HEK293 (cell line): ENCODE measurements around the gene DHPS.

Experiments
- CTCF ChIA-PET: fragments of 350-600 bp; formaldehyde crosslinking; extraction: SDS; loops from one replicate; lab custom pipeline; 2021; ENCODE audit warnings: antibody characterized with exemption; lab: Yijun Ruan, JAX
- POLR2A ChIA-PET: fragments of 300-600 bp; formaldehyde crosslinking; extraction: SDS; loops from one replicate; lab custom pipeline; 2020; ENCODE audit warnings: antibody characterized with exemption, inconsistent platforms; lab: Yijun Ruan, JAX
- H3K27ac ChIP-seq: fragments of 200-500 bp; sonication (Bioruptor generic); 2 replicates; pipeline ENCODE4 v1.5.1; 2014; ENCODE audit warnings: low read depth, low read length, control low read depth, inconsistent platforms; ENCODE audit errors: extremely low read depth
- H3K36me3 ChIP-seq, 2 experiments: fragments of 200-500 bp in 1 of 2; sonication (Bioruptor generic) in 1 of 2; 1 replicate in 1 of 2; 2 replicates in 1 of 2; pipeline ENCODE4 v1.5.1; 2014 to 2017; ENCODE audit warnings: inconsistent platforms in 2 of 2, low read length in 2 of 2; ENCODE audit not compliant: control insufficient read depth in 2 of 2, insufficient read depth in 1 of 2
- H3K4me1 ChIP-seq: fragments of 200-500 bp; sonication (Bioruptor generic); 2 replicates; pipeline ENCODE4 v1.5.1; 2014; ENCODE audit warnings: mild to moderate bottlenecking, low read length, inconsistent platforms; ENCODE audit not compliant: control insufficient read depth, insufficient read depth
- H3K4me3 ChIP-seq: 2 replicates; pipeline ENCODE4 v1.5.1; 2011; ENCODE audit warnings: low read depth, mild to moderate bottlenecking, control low read depth, low read length, moderate library complexity
- H3K9me3 ChIP-seq: fragments of 200-500 bp; sonication (Bioruptor generic); 2 replicates; pipeline ENCODE4 v1.5.1; 2014; ENCODE audit warnings: low read depth, low read length, inconsistent platforms; ENCODE audit not compliant: control insufficient read depth, insufficient read depth
- GLI2 ChIP-seq: fragments of 450-650 bp; formaldehyde crosslinking; IDR thresholded peaks from 2 replicates; pipeline ENCODE4; 2017; ENCODE audit warnings: missing biosample characterization, missing genetic modification characterization, low read depth, borderline replicate concordance
- PRDM2 ChIP-seq: fragments of 450-650 bp; formaldehyde crosslinking; IDR thresholded peaks from 2 replicates; pipeline ENCODE4 v1.5.1; 2016; ENCODE audit warnings: missing biosample characterization, missing genetic modification characterization, borderline replicate concordance
- RBAK ChIP-seq: fragments of 450-650 bp; formaldehyde crosslinking; IDR thresholded peaks from 2 replicates; pipeline ENCODE4 v1.5.1; 2016; ENCODE audit warnings: missing biosample characterization, missing genetic modification characterization
- SETDB1 ChIP-seq: IDR thresholded peaks from one replicate; pipeline ENCODE4 v1.6.1; 2017; ENCODE audit warnings: mild to moderate bottlenecking, low read length, moderate library complexity, mixed read lengths; ENCODE audit not compliant: insufficient read length
- ZNF214 ChIP-seq: fragments of 450-650 bp; formaldehyde crosslinking; IDR thresholded peaks from 2 replicates; pipeline ENCODE4 v1.5.1; 2017; ENCODE audit warnings: missing biosample characterization, mild to moderate bottlenecking, missing genetic modification characterization, borderline replicate concordance
- ZNF266 ChIP-seq: fragments of 450-650 bp; formaldehyde crosslinking; IDR thresholded peaks from 2 replicates; pipeline ENCODE4 v1.5.1; 2016; ENCODE audit warnings: missing biosample characterization, missing genetic modification characterization, low read depth
- ZNF274 ChIP-seq, 2 experiments: fragments of 200-500 bp in 1 of 2; fragments of 450-650 bp in 1 of 2; sonication (Bioruptor generic) in 1 of 2; formaldehyde crosslinking in 1 of 2; IDR thresholded peaks; 2 replicates each; pipeline versions ENCODE4 v1.5.1 to v1.6.1; 2014 to 2016; ENCODE audit warnings: borderline replicate concordance in 1 of 2, inconsistent platforms in 1 of 2, low read length in 1 of 2, missing biosample characterization in 1 of 2, missing genetic modification characterization in 1 of 2
- ZNF280D ChIP-seq: fragments of 450-650 bp; formaldehyde crosslinking; IDR thresholded peaks from 2 replicates; pipeline ENCODE4 v1.5.1; 2016; ENCODE audit warnings: missing biosample characterization, missing genetic modification characterization
- ZNF394 ChIP-seq: fragments of 450-650 bp; formaldehyde crosslinking; IDR thresholded peaks from 2 replicates; pipeline ENCODE4 v1.5.1; 2016; ENCODE audit warnings: missing biosample characterization, missing genetic modification characterization, mild to moderate bottlenecking, moderate library complexity, borderline replicate concordance
- ZNF670 ChIP-seq: fragments of 450-650 bp; formaldehyde crosslinking; IDR thresholded peaks from 2 replicates; pipeline ENCODE4 v1.5.1; 2016; ENCODE audit warnings: missing biosample characterization, missing genetic modification characterization, low read depth
- ZNF777 ChIP-seq: fragments of 450-650 bp; formaldehyde crosslinking; IDR thresholded peaks from 2 replicates; pipeline ENCODE4 v1.5.1; 2017; ENCODE audit warnings: missing biosample characterization, missing genetic modification characterization, borderline replicate concordance
- ZNF791 ChIP-seq: fragments of 450-650 bp; formaldehyde crosslinking; IDR thresholded peaks from 2 replicates; pipeline ENCODE4 v1.5.1; 2016; ENCODE audit warnings: missing biosample characterization, missing genetic modification characterization
- ZNF792 ChIP-seq: fragments of 450-650 bp; formaldehyde crosslinking; IDR thresholded peaks from 2 replicates; pipeline ENCODE4 v1.5.1; 2016; ENCODE audit warnings: missing biosample characterization, missing genetic modification characterization
- TF ChIP-seq, protein P1 (sequence below): fragments of 450-650 bp; IDR thresholded peaks from 2 replicates; pipeline ENCODE4 v1.5.1; 2018; ENCODE audit warnings: missing biosample characterization, mild to moderate bottlenecking, missing genetic modification characterization

DHPS gene

GRCh38 chr19:12629215-12629614 lies 52.5 kb downstream of the DHPS start:
- H3K9me3 ChIP-seq: no peaks in the 10 kb centered on the region
- no peak overlapping the region for H3K27ac ChIP-seq
- peaks cover 28 to 66% of the 10 kb centered on the region in 2 experiments; a peak in 2 of 3 replicates for H3K36me3 ChIP-seq
- H3K4me3 ChIP-seq: no peak overlapping the region
- ChIA-PET CTCF (interaction anchor here (0.9 kb wide), 1 partner anchor 11 kb away, joined by 5 read pairs; no protein-coding TSS in a partner anchor), POLR2A (interaction anchor here (0.6 kb wide), 1 partner anchor 124 kb away, joined by 3 read pairs; no protein-coding TSS in a partner anchor)
- TF ChIP-seq GLI2 (tag by site-specific recombination) (no peak), ZNF394 (tag by site-specific recombination) (no peak), ZNF777 (tag by site-specific recombination) (no peak), ZNF214 (tag by site-specific recombination) (no peak), ZNF266 (tag by site-specific recombination) (no peak), RBAK (no peak), ZNF791 (tag by site-specific recombination) (no peak), ZNF670 (tag by site-specific recombination) (no peak)
- TF ChIP-seq, protein P1, sequence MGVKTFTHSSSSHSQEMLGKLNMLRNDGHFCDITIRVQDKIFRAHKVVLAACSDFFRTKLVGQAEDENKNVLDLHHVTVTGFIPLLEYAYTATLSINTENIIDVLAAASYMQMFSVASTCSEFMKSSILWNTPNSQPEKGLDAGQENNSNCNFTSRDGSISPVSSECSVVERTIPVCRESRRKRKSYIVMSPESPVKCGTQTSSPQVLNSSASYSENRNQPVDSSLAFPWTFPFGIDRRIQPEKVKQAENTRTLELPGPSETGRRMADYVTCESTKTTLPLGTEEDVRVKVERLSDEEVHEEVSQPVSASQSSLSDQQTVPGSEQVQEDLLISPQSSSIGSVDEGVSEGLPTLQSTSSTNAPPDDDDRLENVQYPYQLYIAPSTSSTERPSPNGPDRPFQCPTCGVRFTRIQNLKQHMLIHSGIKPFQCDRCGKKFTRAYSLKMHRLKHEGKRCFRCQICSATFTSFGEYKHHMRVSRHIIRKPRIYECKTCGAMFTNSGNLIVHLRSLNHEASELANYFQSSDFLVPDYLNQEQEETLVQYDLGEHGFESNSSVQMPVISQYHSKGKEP: no peak
- no peaks in the 10 kb centered on the region for H3K4me1 ChIP-seq

DNA sequence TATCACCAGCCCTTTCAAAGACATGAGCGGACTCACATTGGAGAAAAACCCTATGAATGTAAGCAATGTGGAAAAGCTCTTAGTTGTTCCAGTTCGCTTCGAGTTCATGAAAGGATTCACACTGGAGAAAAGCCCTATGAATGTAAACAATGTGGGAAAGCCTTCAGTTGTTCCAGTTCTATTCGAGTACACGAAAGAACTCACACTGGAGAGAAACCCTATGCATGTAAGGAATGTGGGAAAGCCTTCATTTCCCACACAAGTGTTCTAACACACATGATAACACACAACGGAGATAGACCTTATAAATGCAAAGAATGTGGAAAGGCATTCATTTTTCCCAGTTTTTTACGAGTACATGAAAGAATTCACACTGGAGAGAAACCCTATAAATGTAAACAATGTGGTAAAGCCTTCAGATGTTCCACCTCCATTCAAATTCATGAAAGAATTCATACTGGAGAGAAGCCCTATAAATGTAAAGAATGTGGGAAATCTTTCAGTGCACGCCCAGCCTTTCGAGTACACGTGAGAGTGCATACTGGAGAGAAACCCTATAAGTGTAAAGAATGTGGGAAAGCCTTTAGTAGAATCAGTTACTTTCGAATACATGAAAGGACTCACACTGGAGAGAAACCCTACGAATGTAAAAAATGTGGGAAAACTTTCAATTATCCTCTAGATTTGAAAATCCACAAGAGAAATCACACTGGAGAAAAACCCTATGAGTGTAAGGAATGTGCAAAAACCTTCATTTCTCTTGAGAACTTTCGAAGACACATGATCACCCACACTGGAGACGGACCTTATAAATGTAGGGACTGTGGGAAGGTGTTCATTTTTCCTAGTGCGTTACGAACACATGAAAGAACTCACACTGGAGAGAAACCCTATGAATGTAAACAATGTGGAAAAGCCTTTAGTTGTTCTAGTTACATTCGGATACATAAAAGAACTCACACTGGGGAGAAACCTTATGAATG lies 53.3 kb downstream of the DHPS start:
- no peak overlapping the region for H3K4me3 ChIP-seq
- no peaks in the 10 kb centered on the region for H3K4me1 ChIP-seq
- no peaks in the 10 kb centered on the region for H3K9me3 ChIP-seq
- CTCF ChIA-PET: no interaction called here
- POLR2A ChIA-PET: no interaction called here
- 0 out of 2 replicates have a peak, but pooled peaks have one; percentile 7 for TF ChIP-seq ZNF280D (tag by site-specific recombination)
- TF ChIP-seq PRDM2 (tag by site-specific recombination): no peak
- no peak for TF ChIP-seq ZNF792 (tag by site-specific recombination)
- TF ChIP-seq ZNF274 (IDR thresholded peaks at IDR 0.05; ENCODE audit: low read length): peak; percentile 69
- peak; percentile 85 for TF ChIP-seq ZNF274 (tag by site-specific recombination; IDR thresholded peaks at IDR 0.05; ENCODE audit: borderline replicate concordance)
- TF ChIP-seq SETDB1: peak; percentile 99
- no peak overlapping the region for H3K27ac ChIP-seq
- H3K36me3 ChIP-seq: peaks cover 36 to 75% of the 10 kb centered on the region in 2 experiments; a peak in 2 of 3 replicates
